GM12891 (cell line): ENCODE data around the gene KBTBD3. TPM values are rescaled to one million over a fixed set of nuclear protein-coding genes. Genes with fewer than 3 reads are reported as not detected.

Experiments used
- DNase-seq: peaks from one replicate; pipeline ENCODE4 v3.0.0; 2011; ENCODE audit warnings: low spot score; ENCODE audit not compliant: insufficient read length
- FAIRE-seq: peaks from 2 replicates; lab custom pipeline; 2011; peaks lifted over from hg19 to GRCh38; lab: Jason Lieb, UNC
- PAX5 ChIP-seq: IDR thresholded peaks from 2 replicates; pipeline ENCODE4 v1.6.1; 2011; ENCODE audit warnings: low read length, moderate library complexity, mild to moderate bottlenecking; ENCODE audit not compliant: insufficient read depth, severe bottlenecking
- POLR2A ChIP-seq: IDR thresholded peaks from 2 replicates; pipeline ENCODE4 v1.6.1; 2011; ENCODE audit warnings: low read depth, low read length, control low read depth
- POLR2AphosphoS5 ChIP-seq: IDR thresholded peaks from 2 replicates; pipeline ENCODE4 v1.6.1; 2011; ENCODE audit warnings: low read depth, low read length, control low read depth
- POU2F2 ChIP-seq: IDR thresholded peaks from 2 replicates; pipeline ENCODE4 v1.6.1; 2011; ENCODE audit warnings: low read depth, mild to moderate bottlenecking, control low read depth, low read length, moderate library complexity
- SPI1 ChIP-seq: IDR thresholded peaks from 2 replicates; pipeline ENCODE4 v1.6.1; 2011; ENCODE audit warnings: low read depth, low read length, control low read depth
- TAF1 ChIP-seq: IDR thresholded peaks from 2 replicates; pipeline ENCODE4 v1.6.1; 2011; ENCODE audit warnings: low read depth, low read length, control low read depth
- polyA plus RNA-seq: library from polyadenylated mRNA; unstranded; fragments of >200 nt; gene quantifications from one replicate; pipeline ENCODE4 v1.2.1, GENCODE V29; 2012; ENCODE audit warnings: low read depth, missing spikeins, inconsistent platforms; ENCODE audit not compliant: missing spikeins

KBTBD3 gene, protein sequence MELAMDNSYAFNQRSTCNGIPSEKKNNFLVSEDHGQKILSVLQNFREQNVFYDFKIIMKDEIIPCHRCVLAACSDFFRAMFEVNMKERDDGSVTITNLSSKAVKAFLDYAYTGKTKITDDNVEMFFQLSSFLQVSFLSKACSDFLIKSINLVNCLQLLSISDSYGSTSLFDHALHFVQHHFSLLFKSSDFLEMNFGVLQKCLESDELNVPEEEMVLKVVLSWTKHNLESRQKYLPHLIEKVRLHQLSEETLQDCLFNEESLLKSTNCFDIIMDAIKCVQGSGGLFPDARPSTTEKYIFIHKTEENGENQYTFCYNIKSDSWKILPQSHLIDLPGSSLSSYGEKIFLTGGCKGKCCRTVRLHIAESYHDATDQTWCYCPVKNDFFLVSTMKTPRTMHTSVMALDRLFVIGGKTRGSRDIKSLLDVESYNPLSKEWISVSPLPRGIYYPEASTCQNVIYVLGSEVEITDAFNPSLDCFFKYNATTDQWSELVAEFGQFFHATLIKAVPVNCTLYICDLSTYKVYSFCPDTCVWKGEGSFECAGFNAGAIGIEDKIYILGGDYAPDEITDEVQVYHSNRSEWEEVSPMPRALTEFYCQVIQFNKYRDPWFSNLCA
- polyA plus RNA-seq = 2.6 TPM

DNA sequence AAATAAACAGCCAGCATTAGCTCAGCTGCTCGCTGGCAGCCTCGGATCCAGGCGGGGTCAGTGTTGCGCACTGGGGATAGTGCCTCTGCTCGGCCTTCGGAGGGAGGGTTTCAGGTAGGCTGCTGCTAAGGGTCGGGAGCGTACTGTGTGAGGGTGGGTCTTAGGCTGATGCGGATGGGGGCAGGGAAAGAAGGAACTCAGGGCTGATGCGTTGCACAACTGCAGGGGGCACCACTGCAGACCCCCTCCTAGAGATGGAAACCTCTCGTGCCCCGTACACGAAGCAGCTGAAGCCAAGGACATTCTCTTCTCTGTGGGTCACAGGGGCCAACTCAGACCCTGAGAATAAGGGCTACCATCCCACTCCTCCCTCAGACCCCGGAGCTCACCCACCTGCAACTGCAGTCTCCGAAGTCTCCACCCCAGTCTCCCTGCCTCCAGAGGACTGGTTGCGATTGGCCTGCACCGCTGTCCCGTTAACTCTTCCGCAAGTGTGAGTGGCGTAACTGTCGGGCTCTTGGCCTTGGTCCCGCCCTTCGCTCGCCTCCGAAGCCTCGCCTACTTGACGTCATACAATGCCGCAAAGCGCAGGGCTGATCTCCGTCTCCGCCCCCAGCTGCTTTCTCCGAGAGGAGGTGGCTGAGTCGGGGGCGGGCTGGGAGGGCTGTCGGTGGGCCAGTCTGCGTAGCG, at the start of gene KBTBD3:
TSS of gene KBTBD3 (minus strand) at position 429 of the 690 bp plus-strand sequence. CDS start 18,250 bp downstream, outside the sequence.
- TF ChIP-seq POLR2AphosphoS5 (peak; percentile 14; the same call in 1 of the 2 replicates), PAX5 (no peak), TAF1 (peak; percentile 51; the same call in 1 of the 2 replicates), POLR2A (peak; percentile 77), SPI1 (peak; percentile 40), POU2F2 (peak; percentile 79; the same call in 1 of the 2 replicates)
- FAIRE-seq = peak; percentile 98
- DNase-seq = peak; percentile 58

DNA sequence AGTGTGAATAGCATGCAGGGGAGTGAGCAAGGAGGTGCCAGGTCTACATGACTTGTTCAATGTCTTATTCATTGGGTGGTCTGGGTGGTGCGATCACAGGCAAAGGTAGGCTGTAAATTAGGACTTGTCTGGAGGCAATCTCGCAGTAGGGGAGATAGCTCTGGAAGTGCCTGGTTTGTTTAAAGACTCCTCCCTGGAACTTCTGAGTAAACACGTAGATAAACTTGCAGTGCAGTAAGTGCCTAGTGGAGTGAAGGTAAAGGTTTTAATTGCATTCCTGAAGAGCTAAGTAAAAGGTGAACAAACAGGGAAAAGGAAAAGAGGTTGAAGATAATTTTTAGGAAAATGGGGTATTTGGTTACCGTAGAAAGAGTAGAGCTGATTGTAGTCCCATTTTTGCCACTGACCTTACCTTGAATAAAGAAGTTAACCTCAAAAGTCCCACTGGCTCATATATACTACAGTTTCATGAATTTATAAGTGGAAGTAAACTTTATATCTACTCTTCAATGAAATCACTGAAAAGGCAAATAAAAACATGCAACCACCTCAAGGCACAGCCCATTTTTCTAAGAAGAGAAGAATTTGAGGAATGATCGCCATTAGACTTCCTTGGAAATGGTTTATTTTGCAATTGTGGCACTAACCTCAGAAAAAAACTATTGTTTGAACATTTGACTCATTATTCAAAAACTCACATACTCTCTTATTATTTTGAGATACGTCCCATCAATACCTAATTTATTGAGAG, 44.6 kb upstream of the KBTBD3 start:
- FAIRE-seq = no peak
- TF ChIP-seq POLR2A = no peak
- no peak for TF ChIP-seq TAF1
- no peak for TF ChIP-seq POLR2AphosphoS5
- no peak for TF ChIP-seq SPI1
- no peak for TF ChIP-seq PAX5
- no peak for TF ChIP-seq POU2F2
- DNase-seq = no peak

DNA sequence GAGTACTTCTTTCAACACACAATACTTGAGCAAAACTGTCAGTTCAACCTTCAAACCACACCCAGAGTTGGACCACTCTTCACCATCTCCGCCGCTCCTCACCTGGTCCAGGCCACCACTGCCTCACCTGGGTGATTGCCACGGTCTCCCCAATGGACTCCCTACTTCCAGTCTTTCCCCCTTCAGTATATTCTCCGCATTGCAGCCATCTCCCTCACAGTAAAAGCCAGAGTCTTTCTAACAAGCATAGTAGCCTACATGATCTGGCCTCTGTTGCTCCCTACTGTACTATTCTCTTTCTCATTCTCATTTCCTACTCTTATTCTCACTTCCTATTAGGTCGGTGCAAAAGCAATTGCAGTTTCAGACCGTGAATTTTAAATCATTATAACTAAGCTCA, 28.8 kb upstream of the KBTBD3 start:
- FAIRE-seq (no peak), DNase-seq (no peak)
- TF ChIP-seq POLR2AphosphoS5 (no peak), SPI1 (no peak), POLR2A (no peak), TAF1 (no peak), PAX5 (no peak), POU2F2 (no peak)

DNA sequence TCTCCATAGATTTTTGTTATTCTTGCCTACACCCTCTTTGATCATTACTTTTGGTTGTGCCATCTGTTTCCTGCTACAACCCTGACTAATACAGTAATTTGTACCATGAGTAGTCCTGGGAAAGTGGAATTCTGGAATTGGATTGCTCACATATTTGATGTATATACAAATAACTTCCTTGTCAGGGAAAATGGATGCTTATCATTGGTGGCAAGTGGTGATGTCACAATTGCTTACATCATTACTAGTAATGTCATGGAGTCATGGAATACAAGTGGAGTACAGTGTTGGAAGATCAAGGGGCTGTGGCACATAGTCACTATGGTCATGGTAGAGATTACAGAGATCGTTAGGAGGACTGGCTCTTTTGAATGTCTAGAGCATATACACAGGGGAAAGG, 24.7 kb upstream of the KBTBD3 start:
- FAIRE-seq (no peak), DNase-seq (no peak)
- TF ChIP-seq TAF1 (no peak), SPI1 (no peak), POLR2A (no peak)

DNA sequence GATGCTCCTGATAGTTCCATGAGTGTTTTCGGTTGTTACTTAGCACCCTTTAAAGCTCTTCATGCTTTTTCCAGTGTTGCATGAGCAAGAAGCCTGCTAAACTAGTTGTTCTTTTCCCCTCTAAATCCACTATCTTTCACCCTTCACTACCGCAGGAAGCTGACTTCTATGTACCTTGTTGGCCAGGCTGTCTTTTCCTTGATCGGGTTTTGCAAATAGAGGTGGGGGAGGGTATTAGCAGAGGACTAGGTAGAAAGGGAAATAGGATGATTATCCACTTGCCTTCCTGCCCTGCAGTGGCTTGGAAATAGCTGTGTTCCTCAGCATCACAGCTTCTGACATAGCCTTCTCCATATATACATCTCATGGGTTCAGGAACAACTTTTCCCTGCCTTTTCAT, 24.2 kb upstream of the KBTBD3 start:
- FAIRE-seq = no peak
- DNase-seq = no peak

DNA sequence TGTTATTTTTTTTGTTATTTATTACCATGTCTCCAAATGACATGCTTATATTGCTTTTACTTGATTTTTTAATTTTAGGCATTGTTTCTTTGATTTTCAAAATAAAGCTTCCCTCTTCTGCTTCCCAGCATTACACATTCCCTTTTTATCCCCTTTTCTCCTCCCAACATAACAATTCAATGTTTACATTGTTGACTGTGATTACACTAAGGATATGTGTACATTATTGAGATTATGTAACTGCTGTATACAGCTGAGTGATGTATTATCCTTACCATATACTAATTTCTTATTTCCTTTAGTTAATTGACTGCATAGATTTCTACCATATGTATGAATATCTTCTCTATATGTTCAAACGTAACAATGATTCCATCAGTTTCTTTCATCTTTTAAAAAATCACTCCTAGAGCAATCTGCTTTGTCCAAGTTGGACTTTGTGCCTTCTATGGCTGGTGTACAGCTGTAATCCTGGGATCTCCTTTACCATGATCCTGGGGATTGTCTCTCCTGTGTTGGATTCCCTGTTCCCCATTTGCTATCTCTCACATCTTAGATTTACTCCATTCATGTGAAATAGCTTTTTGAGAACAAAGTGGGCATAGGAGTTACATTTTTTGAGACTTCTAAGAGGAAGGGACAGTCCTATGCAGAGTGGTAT, 21.9 kb upstream of the KBTBD3 start:
- TF ChIP-seq POLR2A (no peak), PAX5 (no peak), TAF1 (no peak), POLR2AphosphoS5 (no peak), POU2F2 (no peak), SPI1 (no peak)
- DNase-seq (no peak), FAIRE-seq (no peak)

More for the DNA sequence above, 24.2 kb upstream of the KBTBD3 start:
- TF ChIP-seq SPI1 = no peak
- no peak for TF ChIP-seq POU2F2
- no peak for TF ChIP-seq POLR2A
- no peak for TF ChIP-seq POLR2AphosphoS5
- TF ChIP-seq PAX5 = no peak
- no peak for TF ChIP-seq TAF1

DNA sequence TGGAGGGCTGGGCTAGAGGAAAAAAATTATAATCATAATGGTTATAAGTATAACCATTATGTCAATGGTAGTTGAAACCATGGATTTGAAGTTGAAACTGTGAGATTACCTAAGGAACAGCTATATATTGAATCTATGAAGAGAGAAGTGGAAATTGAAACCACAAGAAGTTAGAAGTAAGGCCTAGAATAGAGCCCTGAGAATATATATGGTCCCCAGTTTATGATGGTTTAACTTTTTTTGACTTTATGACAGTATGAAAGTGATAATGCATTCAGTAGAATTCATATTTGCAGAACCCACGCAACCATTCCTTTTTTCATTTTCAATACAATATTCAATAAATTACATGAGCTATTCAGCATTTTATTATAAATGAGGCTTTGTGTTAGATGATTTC, 15.3 kb upstream of the KBTBD3 start:
- FAIRE-seq (peak; percentile 55), DNase-seq (no peak)
- 0 out of 2 replicates have a peak, but pooled peaks have one; percentile 1 for TF ChIP-seq SPI1
- no peak for TF ChIP-seq POLR2AphosphoS5

DNA sequence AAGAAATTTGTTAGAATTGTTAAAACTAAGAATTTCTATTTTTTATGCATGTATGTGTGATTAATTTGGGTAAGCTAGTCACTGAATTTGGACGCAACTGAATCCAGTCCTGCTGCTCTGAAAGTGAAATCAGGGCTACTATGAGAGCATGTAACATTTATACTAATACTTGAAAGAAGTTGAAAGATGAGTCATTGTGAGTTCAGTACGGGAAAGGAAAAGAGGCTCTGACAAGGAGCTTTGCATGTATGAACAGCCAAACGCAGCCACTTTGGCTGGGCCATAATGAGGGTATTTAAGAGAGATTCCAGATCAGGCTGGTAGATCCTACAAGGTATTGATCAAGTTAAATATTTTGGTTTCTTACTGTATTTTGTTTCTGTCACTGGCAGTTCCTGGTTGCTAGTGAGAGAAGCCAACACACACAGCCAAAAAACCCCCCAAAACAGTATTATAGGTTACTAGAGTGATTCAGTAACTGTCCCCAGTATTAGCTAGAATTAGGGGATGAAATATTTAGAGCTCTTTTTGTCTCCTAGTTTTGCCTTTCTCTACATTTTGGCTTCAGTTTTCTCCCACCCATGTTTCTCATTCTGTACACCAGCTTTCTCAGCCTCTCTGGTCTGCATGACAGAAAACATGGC, 14.5 kb upstream of the KBTBD3 start:
- peak; percentile 84 for FAIRE-seq
- DNase-seq = peak; percentile 8
- 0 out of 2 replicates have a peak, but pooled peaks have one; percentile 25 for TF ChIP-seq POLR2AphosphoS5
- TF ChIP-seq PAX5 = no peak
- TF ChIP-seq SPI1 = no peak
- TF ChIP-seq TAF1 = no peak
- peak; percentile 75; the same call in 1 of the 2 replicates for TF ChIP-seq POU2F2
- peak; percentile 19; the same call in 1 of the 2 replicates for TF ChIP-seq POLR2A
